ENCODE measurements around the gene OVCA2.
A peak's percentile ranks its signal among the peaks of the same experiment; 100 is the strongest.

- TF ChIP-seq POLR2A (IDR thresholded peaks at IDR 0.05), result no peak
- TF ChIP-seq CTCF (IDR thresholded peaks at IDR 0.05), result peak in 2 of 7 experiments; percentile 9 to 18
- TF ChIP-seq EP300 (IDR thresholded peaks at IDR 0.05), result no peak
- no peak for TF ChIP-seq POLR2AphosphoS5 (IDR thresholded peaks at IDR 0.05)
Measured at GRCh38 chr17:2064980-2065785, 23.4 kb downstream of the OVCA2 start.

All from stomach (tissue), 4 donors.